ENCODE measurements around the gene CXCL12. TPM values are rescaled to one million over a fixed set of nuclear protein-coding genes. Genes with fewer than 3 reads are reported as not detected.

The CXCL12 gene
- total and polyA plus RNA-seq, 4 donors = 23.8 to 66.3 (median 41.8) TPM

GRCh38 chr10:44395902-44396670, 11.2 kb upstream of the CXCL12 start:
- no peak overlapping the region for H3K9ac ChIP-seq (ENCODE audit: low read depth in 1 of 2, low read length in 2 of 2)
- no peaks in the 10 kb centered on the region for H3K9me3 ChIP-seq (ENCODE audit: control insufficient read depth in 4 of 4, low read length in 3 of 4)
- TF ChIP-seq HNF4A (conservative IDR thresholded peaks at IDR 0.05) (no peak), REST (IDR thresholded peaks at IDR 0.05) (no peak), SP1 (IDR thresholded peaks at IDR 0.05) (no peak), YY1 (IDR thresholded peaks at IDR 0.05) (no peak), JUND (IDR thresholded peaks at IDR 0.05) (no peak), CTCF (IDR thresholded peaks at IDR 0.05; ENCODE audit: low read depth, low read length, missing input control) (no peak), MAX (IDR thresholded peaks at IDR 0.05) (no peak), EGR1 (IDR thresholded peaks at IDR 0.05; ENCODE audit: low read depth in 2 of 2) (no peak), RAD21 (IDR thresholded peaks at IDR 0.05) (no peak), ATF3 (IDR thresholded peaks at IDR 0.05) (no peak), FOXA1 (IDR thresholded peaks at IDR 0.05) (no peak), RXRA (IDR thresholded peaks at IDR 0.05) (no peak)
- H3K27ac ChIP-seq (ENCODE audit: low read depth in 1 of 2, low read length in 2 of 2) = no peak overlapping the region
- WGBS = 80% methylated on average over 11 of the region's 11 CpGs
- no peak overlapping the region for H3K4me3 ChIP-seq (ENCODE audit: low read depth in 1 of 3, low read length in 3 of 3)
- no peaks in the 10 kb centered on the region for H3K36me3 ChIP-seq (ENCODE audit: control insufficient read depth in 4 of 4, insufficient read depth in 3 of 4, low read depth in 1 of 4, low read length in 3 of 4)
- peak; percentile 21 for DNase-seq (ENCODE audit: low spot score)
- peaks cover 0 to 7% (median 5%) of the 10 kb centered on the region in 4 donors for H3K4me1 ChIP-seq (ENCODE audit: control insufficient read depth in 4 of 4, insufficient read depth in 4 of 4, low read length in 3 of 4)
- no peaks in the 10 kb centered on the region for H3K27me3 ChIP-seq (ENCODE audit: control insufficient read depth in 4 of 4, insufficient read depth in 4 of 4, low read length in 3 of 4)

- peak; percentile 27 for DNase-seq (ENCODE audit: low spot score)
- Histone ChIP-seq H3K4me3 (ENCODE audit: low read depth in 1 of 3, low read length in 3 of 3) (no peak overlapping the region), H3K4me1 (ENCODE audit: control insufficient read depth in 4 of 4, insufficient read depth in 4 of 4, low read length in 3 of 4) (peaks cover 0 to 11% (median 9%) of the 10 kb centered on the region in 4 donors), H3K9me3 (ENCODE audit: control insufficient read depth in 4 of 4, low read length in 3 of 4) (no peaks in the 10 kb centered on the region), H3K9ac (ENCODE audit: low read depth in 1 of 2, low read length in 2 of 2) (no peak overlapping the region), H3K27me3 (ENCODE audit: control insufficient read depth in 4 of 4, insufficient read depth in 4 of 4, low read length in 3 of 4) (no peaks in the 10 kb centered on the region), H3K27ac (ENCODE audit: low read depth in 1 of 2, low read length in 2 of 2) (no peak overlapping the region), H3K36me3 (ENCODE audit: control insufficient read depth in 4 of 4, insufficient read depth in 3 of 4, low read depth in 1 of 4, low read length in 3 of 4) (no peaks in the 10 kb centered on the region)
- 65% methylated on average over 5 of the region's 5 CpGs for WGBS
- TF ChIP-seq MAX (IDR thresholded peaks at IDR 0.05) (no peak), FOXA1 (IDR thresholded peaks at IDR 0.05) (no peak), HNF4G (IDR thresholded peaks at IDR 0.05) (no peak), GABPA (IDR thresholded peaks at IDR 0.05 in 1 of 2, conservative IDR thresholded peaks at IDR 0.05 in 1 of 2) (no peak), FOXA2 (IDR thresholded peaks at IDR 0.05) (no peak), TAF1 (conservative IDR thresholded peaks at IDR 0.05) (no peak), EGR1 (IDR thresholded peaks at IDR 0.05; ENCODE audit: low read depth in 2 of 2) (no peak), RAD21 (IDR thresholded peaks at IDR 0.05) (no peak), ATF3 (IDR thresholded peaks at IDR 0.05) (no peak), JUND (IDR thresholded peaks at IDR 0.05) (no peak), RXRA (IDR thresholded peaks at IDR 0.05) (no peak), ZBTB33 (IDR thresholded peaks at IDR 0.05) (no peak), CTCF (IDR thresholded peaks at IDR 0.05; ENCODE audit: low read depth, low read length, missing input control) (no peak), SP1 (IDR thresholded peaks at IDR 0.05) (no peak), NR2F2 (IDR thresholded peaks at IDR 0.05) (no peak), HNF4A (conservative IDR thresholded peaks at IDR 0.05) (no peak), YY1 (IDR thresholded peaks at IDR 0.05) (no peak)
Observed at GRCh38 chr10:44395396-44395795, 10.5 kb upstream of the CXCL12 start.
